ENCODE results near the gene GNA12. TPM values are rescaled to one million over a fixed set of nuclear protein-coding genes. Genes with fewer than 3 reads are reported as not detected.

GNA12 gene
- total and polyA plus RNA-seq, 10 of the 15 experiments (the other 5 are each of a cell fraction or from before 2014, with no cell fraction given), result 1.9 to 51.8 (median 12.6) TPM

DNA sequence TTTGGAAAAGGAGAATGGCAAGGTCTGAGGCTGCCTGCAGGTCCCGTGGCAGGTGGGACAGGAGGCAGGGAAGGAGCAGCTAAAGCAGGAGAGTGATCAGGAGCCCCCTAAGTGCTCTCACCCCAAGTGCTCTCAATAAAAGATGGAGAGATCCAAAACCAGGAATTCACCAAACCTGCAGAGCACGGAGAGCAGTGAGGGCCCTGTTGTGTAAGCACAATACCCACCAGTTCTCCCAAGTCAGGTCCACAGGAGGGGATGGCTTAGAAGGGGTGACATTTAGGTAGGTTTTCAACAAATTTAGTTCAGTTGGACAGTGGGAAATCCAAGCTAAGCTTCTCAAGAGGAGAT lies 40.8 kb downstream of the GNA12 start:
- in situ Hi-C loops (cut with MboI), result no loop called here
- Histone ChIP-seq H3K9ac (ENCODE audit: control insufficient read depth, insufficient read depth, low read length) (no peak overlapping the region), H3K27ac (ENCODE audit: control insufficient read depth, insufficient read depth) (no peak overlapping the region), H3K4me1 (ENCODE audit: control insufficient read depth, insufficient read depth, low read length) (peaks cover 8% of the 10 kb centered on the region), H3K4me2 (ENCODE audit: control insufficient read depth, insufficient read depth) (no peak overlapping the region), H3K9me3 (replicated peaks; ENCODE audit: control insufficient read depth, insufficient read depth, low read length) (no peaks in the 10 kb centered on the region), H4K20me1 (ENCODE audit: control insufficient read depth, insufficient read depth) (no peaks in the 10 kb centered on the region), H2AFZ (ENCODE audit: control insufficient read depth, low read depth, low read length) (no peak overlapping the region), H3K27me3 (replicated peaks in 1 of 2; ENCODE audit: control insufficient read depth in 2 of 2, insufficient read depth in 2 of 2, low read length in 1 of 2) (no peaks in the 10 kb centered on the region), H3K4me3 (no peak overlapping the region), H3K36me3 (ENCODE audit: control insufficient read depth in 2 of 2, insufficient read depth in 2 of 2, low read length in 1 of 2) (no peaks in the 10 kb centered on the region; a peak in 1 of 4 replicates), H3K79me2 (ENCODE audit: control insufficient read depth, insufficient read depth, low read length) (no peaks in the 10 kb centered on the region; the same call in 1 of the 2 replicates)
- TF ChIP-seq POLR2AphosphoS5 (IDR thresholded peaks at IDR 0.05; ENCODE audit: low read length) (no peak), TBL1XR1 (IDR thresholded peaks at IDR 0.05; ENCODE audit: low read depth, low read length) (no peak), SIX5 (IDR thresholded peaks at IDR 0.05; ENCODE audit: low read depth, low read length, severe bottlenecking) (no peak), JUNB (IDR thresholded peaks at IDR 0.05) (no peak)
- TF ChIP-seq, protein P1, sequence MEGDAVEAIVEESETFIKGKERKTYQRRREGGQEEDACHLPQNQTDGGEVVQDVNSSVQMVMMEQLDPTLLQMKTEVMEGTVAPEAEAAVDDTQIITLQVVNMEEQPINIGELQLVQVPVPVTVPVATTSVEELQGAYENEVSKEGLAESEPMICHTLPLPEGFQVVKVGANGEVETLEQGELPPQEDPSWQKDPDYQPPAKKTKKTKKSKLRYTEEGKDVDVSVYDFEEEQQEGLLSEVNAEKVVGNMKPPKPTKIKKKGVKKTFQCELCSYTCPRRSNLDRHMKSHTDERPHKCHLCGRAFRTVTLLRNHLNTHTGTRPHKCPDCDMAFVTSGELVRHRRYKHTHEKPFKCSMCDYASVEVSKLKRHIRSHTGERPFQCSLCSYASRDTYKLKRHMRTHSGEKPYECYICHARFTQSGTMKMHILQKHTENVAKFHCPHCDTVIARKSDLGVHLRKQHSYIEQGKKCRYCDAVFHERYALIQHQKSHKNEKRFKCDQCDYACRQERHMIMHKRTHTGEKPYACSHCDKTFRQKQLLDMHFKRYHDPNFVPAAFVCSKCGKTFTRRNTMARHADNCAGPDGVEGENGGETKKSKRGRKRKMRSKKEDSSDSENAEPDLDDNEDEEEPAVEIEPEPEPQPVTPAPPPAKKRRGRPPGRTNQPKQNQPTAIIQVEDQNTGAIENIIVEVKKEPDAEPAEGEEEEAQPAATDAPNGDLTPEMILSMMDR (IDR thresholded peaks at IDR 0.05 in 2 of 3, conservative IDR thresholded peaks at IDR 0.05 in 1 of 3; ENCODE audit: control insufficient read depth in 2 of 3, extremely low read depth in 1 of 3, insufficient read depth in 1 of 3, low read depth in 3 of 3, low read length in 3 of 3), result no peak
- WGBS (ENCODE audit: insufficient coverage, insufficient replicate concordance, low lambda C conversion rate, missing lambda C conversion rate), result 100% methylated on average over 1 of the region's 2 CpGs
- intact Hi-C loops (cut with micrococcal nuclease; ENCODE audit: unreplicated experiment), result no loop called here
- ATAC-seq (no peak), DNase-seq (ENCODE audit: low read depth, low spot score) (no peak), FAIRE-seq (no peak)
- POLR2A ChIA-PET, result interaction anchor here (0.6 to 1.8 kb wide), 3 partner anchors 45 to 93 kb away, joined by 3 to 5 read pairs (median 4); no protein-coding TSS in a partner anchor
- SMC1A ChIA-PET (ENCODE audit: uncharacterized antibody, unreplicated experiment), result interaction anchor here (2.8 kb wide), 1 partner anchor 46 kb away, joined by 9 read pairs; no protein-coding TSS in a partner anchor
- no TSS peak for BruUV-seq (replicated peaks)
- RAD21 ChIA-PET (ENCODE audit: unreplicated experiment), result interaction anchor here (2.6 kb wide), 1 partner anchor 93 kb away, joined by 16 read pairs; no protein-coding TSS in a partner anchor
- CTCF ChIA-PET, result interaction anchor here (1.1 to 1.3 kb wide), 3 partner anchors 16 to 21 kb away, joined by 3 to 5 read pairs (median 3); no protein-coding TSS in a partner anchor
